Skeletal muscle satellite cell (primary cell): ENCODE results near the gene BCAS2.
"Not testable (repeated sequence)": the region's sequence is repeated elsewhere in the genome, so short reads cannot be mapped to it uniquely, and the experiment has no call there.

Experiments
- H3K27me3 ChIP-seq: 2 replicates; pipeline ENCODE4 v1.7.0; 2013; ENCODE audit warnings: low read length; ENCODE audit not compliant: control insufficient read depth, insufficient read depth
- H3K36me3 ChIP-seq: 2 replicates; pipeline ENCODE4 v1.7.0; 2013; ENCODE audit warnings: mild to moderate bottlenecking, control low read depth, low read length; ENCODE audit not compliant: insufficient read depth
- H3K4me1 ChIP-seq: 2 replicates; pipeline ENCODE4 v1.7.0; 2013; ENCODE audit warnings: low read length; ENCODE audit not compliant: control insufficient read depth, insufficient read depth
- H3K4me2 ChIP-seq: 2 replicates; pipeline ENCODE4 v1.7.0; 2013; ENCODE audit warnings: mild to moderate bottlenecking, low read length
- H3K4me3 ChIP-seq: 2 replicates; pipeline ENCODE4 v1.7.0; 2013; ENCODE audit warnings: low read length
- H3K9ac ChIP-seq: 2 replicates; pipeline ENCODE4 v1.7.0; 2013; ENCODE audit warnings: mild to moderate bottlenecking, low read depth, low read length, moderate library complexity
- H3K9me3 ChIP-seq: replicated peaks from 2 replicates; pipeline ENCODE4 v1.7.0; 2013; ENCODE audit warnings: mild to moderate bottlenecking, control low read depth, low read length

Gene BCAS2

DNA sequence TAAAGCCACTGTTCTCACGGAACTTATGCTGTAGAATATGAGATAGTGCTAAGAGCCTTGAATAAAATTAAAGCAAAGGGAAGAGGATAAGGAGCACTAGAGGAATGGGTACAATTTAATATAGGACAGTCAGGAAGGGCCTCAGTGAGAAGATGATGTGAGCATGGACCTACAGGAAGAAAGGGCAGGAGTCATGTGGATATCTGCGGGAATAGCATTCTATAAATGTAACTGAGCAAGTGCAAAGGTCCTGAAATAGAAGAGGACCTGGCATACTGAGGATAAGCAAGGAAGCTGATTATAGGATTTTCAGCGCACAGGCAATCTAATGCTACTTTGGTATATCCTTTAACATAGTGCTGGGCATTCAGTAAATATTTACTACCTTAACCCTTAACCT, 12.6 kb upstream of the BCAS2 start:
- H3K4me1 ChIP-seq: no peaks in the 10 kb centered on the region
- H3K36me3 ChIP-seq: no peaks in the 10 kb centered on the region
- H3K4me3 ChIP-seq: no peak overlapping the region
- H3K4me2 ChIP-seq: no peak overlapping the region
- H3K9ac ChIP-seq: no peak overlapping the region
- H3K9me3 ChIP-seq: no peaks in the 10 kb centered on the region
- H3K27me3 ChIP-seq: no peaks in the 10 kb centered on the region

DNA sequence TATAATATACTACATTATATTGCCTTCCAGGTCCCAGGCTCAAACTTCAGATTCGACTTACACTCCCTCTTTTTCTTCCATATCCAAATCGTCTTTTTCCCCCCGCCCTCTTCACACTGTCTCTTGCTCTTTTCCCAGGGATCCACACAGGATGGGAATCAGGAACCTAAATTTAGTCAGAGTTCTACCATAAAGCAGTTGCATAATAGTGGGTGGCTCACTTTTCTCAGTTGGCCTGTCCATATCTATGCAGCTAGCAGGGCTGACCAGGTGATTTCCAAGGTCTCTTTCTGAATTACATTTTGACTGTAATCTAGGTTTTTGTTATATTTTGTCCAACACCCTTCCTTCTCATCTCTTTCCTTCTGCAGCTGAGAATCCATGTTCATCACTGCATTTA, 7.7 kb upstream of the BCAS2 start:
- Histone ChIP-seq H3K36me3 (no peaks in the 10 kb centered on the region), H3K4me1 (no peaks in the 10 kb centered on the region)

DNA sequence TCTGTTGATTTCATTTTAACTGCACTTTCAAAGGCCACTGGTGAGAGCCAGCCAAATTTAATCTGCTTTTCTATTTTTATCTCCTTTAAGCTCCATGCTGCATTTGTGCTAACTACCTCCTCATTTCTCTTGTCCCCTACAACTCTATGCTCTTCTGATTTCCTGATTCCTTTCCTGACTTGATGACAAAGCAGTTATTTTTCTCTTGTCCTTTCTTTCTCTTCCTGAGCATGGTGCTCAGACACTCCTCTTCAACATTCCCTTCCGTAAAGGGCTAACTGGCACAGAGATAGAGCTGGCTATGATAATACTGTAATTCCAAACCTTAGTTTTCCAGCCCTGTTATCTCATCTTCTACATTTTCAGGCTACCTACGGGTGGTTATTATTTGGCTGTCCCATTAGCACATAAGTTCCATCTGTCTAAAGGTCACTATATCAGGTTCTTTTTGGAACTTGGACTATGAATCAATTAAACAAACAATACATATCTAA, 6.8 kb upstream of the BCAS2 start:
- Histone ChIP-seq H3K4me3 (no peak overlapping the region), H3K36me3 (no peaks in the 10 kb centered on the region), H3K9ac (no peak overlapping the region), H3K4me2 (no peak overlapping the region), H3K27me3 (no peaks in the 10 kb centered on the region), H3K9me3 (no peaks in the 10 kb centered on the region), H3K4me1 (no peaks in the 10 kb centered on the region)

More for the DNA sequence above, 7.7 kb upstream of the BCAS2 start:
- Histone ChIP-seq H3K27me3 (no peaks in the 10 kb centered on the region), H3K9me3 (no peaks in the 10 kb centered on the region), H3K9ac (no peak overlapping the region), H3K4me2 (no peak overlapping the region), H3K4me3 (no peak overlapping the region)

DNA sequence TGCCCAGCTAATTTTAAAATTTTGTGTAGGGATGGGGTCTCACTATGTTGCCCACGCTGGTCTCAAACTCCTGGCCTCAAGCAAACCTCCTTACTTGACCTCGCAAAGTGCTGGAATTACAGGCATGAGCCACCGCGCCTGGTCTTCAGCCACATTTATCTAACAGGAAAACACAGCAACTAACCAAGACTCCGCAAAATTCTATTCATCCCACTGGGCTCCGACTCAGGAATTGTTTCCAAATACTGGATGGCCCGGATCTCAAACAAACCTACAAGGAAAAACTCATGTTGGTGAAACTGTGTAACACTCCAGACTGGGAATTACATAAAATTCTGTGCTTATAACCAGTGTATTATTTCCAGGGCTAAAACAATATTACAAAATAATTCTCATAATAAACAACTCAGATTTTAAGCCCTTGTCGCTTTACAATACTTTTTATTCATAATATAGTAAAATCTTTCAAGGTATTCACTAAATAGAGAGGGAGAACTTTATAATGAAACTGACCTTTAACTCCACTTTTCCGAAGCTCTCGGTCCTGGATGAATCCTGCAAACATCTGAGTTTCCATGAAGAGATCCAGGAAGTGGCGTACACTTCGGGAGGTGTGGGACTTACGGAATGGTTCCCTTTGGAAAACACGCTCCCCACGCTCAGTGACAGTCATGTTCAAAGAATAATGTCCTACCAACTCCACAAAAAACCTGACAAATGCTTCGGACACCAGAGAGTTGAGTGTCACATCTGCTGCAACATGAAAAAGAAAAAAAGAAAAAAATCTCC, 6.0 kb upstream of the BCAS2 start:
- no peaks in the 10 kb centered on the region for H3K36me3 ChIP-seq
- H3K4me2 ChIP-seq: no peak overlapping the region
- H3K9me3 ChIP-seq: no peaks in the 10 kb centered on the region
- no peak overlapping the region for H3K9ac ChIP-seq
- no peaks in the 10 kb centered on the region for H3K27me3 ChIP-seq
- no peaks in the 10 kb centered on the region for H3K4me1 ChIP-seq
- H3K4me3 ChIP-seq: no peak overlapping the region

DNA sequence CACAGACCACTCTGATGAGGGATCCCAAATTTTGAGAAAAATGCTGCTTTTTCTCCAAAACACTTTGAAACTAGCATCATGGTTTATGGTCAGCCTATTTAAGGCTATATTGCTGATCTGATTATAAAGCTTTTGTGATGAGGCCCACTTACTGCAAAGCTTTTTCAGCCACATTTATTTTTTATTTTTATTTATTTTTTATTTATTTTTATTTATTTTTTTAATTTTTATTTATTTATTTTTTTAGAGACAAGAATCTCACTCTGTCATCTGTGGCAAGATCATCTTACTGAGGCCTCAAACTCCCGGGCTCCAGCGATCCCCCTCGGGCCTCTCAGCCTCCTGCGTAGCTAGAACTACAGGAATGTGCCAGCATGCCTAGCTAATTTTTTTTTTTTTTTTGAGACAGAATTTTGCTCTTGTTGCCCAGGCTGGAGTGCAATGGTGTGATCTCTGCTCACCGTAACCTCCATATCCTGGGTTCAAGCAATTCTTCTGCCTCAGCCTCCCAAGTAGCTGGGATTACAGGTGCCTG, 5.2 kb upstream of the BCAS2 start:
- Histone ChIP-seq H3K4me1 (peaks cover 6% of the 10 kb centered on the region), H3K4me3 (no peak overlapping the region), H3K4me2 (no peak overlapping the region), H3K36me3 (no peaks in the 10 kb centered on the region), H3K9me3 (no peaks in the 10 kb centered on the region), H3K27me3 (no peaks in the 10 kb centered on the region), H3K9ac (no peak overlapping the region)

DNA sequence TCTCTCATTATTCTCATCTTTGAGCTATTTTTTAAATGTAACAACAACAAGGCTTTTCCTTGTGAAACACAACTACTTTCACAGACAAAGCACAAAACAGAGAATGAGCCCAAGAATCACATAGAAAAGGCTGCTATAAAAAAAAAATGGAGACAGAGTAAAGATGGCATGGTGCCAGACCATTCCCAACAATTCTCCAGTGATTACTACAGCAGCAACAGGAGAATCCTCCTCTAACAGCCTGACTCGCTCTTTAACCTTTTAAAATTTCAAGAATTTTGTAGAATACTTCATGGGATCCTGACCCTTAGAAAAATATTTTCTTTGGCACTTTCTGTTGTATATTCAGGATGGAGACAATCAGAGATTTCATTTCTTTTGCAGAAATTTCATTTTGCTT, 3.8 kb upstream of the BCAS2 start:
- Histone ChIP-seq H3K4me2 (no peak overlapping the region), H3K4me1 (peaks cover 12% of the 10 kb centered on the region), H3K36me3 (no peaks in the 10 kb centered on the region), H3K9me3 (no peaks in the 10 kb centered on the region), H3K27me3 (no peaks in the 10 kb centered on the region), H3K4me3 (no peak overlapping the region), H3K9ac (no peak overlapping the region)

DNA sequence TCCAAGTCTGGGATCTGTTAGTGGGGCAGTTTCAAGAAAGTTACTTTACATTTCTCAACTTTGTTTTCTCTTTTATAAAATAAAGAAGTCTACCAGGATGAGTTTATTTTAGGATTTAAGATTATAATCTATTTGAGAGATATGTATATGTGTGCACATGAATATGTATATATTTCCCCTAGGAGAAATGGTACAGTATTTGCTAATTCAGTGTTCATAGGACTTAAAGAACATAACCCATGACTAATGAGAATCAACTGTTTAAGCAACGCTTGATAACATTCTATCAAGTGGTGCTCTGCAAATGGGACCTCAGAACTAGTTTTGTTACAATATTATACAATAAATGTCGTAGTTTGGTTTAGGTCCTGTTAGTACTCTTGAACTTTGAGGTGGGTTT, 7.0 kb downstream of the BCAS2 start:
- no peaks in the 10 kb centered on the region for H3K9me3 ChIP-seq
- no peaks in the 10 kb centered on the region for H3K27me3 ChIP-seq
- H3K4me3 ChIP-seq: no peak overlapping the region
- H3K4me2 ChIP-seq: no peak overlapping the region
- no peak overlapping the region for H3K9ac ChIP-seq
- no peaks in the 10 kb centered on the region for H3K4me1 ChIP-seq
- H3K36me3 ChIP-seq: peaks cover 53% of the 10 kb centered on the region

DNA sequence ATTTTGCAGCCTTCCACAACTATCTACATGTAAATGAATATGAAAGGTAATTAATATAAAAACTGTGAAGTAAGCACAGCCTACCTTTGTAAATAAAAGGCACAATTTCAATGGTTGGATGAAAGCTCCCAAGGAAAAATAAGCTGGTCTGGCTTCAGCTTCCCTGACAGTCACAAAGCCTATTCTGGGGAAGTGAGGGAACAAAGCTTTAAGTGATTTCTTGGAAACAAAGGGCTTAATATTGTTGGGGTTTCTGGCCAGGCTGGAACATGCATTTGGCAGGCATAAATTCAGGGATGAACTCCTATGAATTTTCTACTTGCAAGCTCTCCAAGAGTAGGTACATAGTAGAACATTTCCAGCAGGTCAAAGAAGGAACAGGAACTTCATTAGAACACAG, 17.3 kb downstream of the BCAS2 start:
- no peaks in the 10 kb centered on the region for H3K4me1 ChIP-seq
- H3K9me3 ChIP-seq: no peaks in the 10 kb centered on the region
- peaks cover 15% of the 10 kb centered on the region for H3K36me3 ChIP-seq
- no peaks in the 10 kb centered on the region for H3K27me3 ChIP-seq
- H3K4me2 ChIP-seq: no peak overlapping the region
- H3K9ac ChIP-seq: no peak overlapping the region
- H3K4me3 ChIP-seq: no peak overlapping the region

DNA sequence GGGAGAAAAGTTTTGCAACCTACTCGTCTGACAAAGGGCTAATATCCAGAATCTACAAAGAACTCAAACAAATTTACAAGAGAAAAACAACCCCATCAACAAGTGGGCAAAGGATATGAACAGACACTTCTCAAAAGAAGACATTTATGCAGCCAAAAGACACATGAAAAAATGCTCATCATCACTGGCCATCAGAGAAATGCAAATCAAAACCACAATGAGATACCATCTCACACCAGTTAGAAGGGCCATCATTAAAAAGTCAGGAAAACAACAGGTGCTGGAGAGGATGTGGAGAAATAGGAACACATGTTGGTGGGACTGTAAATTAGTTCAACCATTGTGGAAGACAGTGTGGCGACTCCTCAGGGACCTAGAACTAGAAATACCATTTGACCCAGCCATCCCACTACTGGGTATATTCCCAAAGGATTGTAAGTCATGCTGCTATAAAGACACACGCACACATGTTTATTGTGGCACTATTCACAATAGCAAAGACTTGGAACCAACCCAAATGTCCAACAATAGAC, 18.4 kb downstream of the BCAS2 start:
- not testable (repeated sequence) for H3K4me1 ChIP-seq, H3K4me2 ChIP-seq, H3K9ac ChIP-seq, H3K9me3 ChIP-seq, H3K4me3 ChIP-seq, H3K27me3 ChIP-seq
- H3K36me3 ChIP-seq: peaks cover 15% of the 10 kb centered on the region

DNA sequence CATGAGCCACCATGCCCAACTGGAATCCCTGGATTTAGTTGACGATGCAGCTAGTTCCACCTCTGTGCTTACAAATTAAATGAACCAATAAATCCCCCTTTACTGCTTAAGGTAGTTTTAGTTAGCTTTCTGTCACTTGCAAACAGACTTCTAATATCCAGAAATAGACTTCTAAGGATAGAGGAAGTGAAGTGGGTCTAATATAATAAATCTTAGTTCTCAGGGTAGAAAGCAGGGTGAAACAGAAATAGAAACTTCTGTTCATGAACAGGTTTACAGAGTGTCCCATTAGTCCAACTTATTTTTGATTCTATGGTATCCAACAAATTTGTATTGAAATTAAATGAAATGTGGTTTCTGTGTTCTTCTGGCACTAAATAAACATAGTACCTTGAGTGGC, 20.1 kb downstream of the BCAS2 start:
- Histone ChIP-seq H3K9me3 (no peaks in the 10 kb centered on the region), H3K36me3 (peaks cover 4% of the 10 kb centered on the region), H3K4me3 (no peak overlapping the region), H3K4me1 (no peaks in the 10 kb centered on the region), H3K9ac (no peak overlapping the region), H3K27me3 (no peaks in the 10 kb centered on the region), H3K4me2 (no peak overlapping the region)

DNA sequence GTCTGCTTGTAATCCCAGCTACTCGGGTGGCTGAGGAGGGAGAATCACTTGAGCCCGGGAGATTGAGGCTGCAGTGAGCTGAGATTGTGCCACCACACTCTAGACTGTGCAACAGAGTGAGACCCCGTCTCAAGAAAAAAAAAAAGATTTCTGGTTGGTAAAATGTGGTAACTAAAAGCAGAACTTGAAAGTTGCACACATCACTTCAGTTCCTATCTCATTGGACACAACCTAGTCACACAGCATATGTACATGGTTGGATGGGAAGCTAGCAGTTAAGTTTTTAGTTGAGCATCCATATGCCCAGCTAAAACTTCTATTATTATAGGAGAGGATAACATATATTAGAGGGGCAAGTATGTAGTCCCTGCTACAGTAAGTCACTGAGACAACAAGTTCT, 22.1 kb downstream of the BCAS2 start:
- no peaks in the 10 kb centered on the region for H3K9me3 ChIP-seq
- no peak overlapping the region for H3K4me2 ChIP-seq
- H3K4me1 ChIP-seq: no peaks in the 10 kb centered on the region
- H3K27me3 ChIP-seq: no peaks in the 10 kb centered on the region
- H3K9ac ChIP-seq: no peak overlapping the region
- no peaks in the 10 kb centered on the region for H3K36me3 ChIP-seq
- H3K4me3 ChIP-seq: no peak overlapping the region

DNA sequence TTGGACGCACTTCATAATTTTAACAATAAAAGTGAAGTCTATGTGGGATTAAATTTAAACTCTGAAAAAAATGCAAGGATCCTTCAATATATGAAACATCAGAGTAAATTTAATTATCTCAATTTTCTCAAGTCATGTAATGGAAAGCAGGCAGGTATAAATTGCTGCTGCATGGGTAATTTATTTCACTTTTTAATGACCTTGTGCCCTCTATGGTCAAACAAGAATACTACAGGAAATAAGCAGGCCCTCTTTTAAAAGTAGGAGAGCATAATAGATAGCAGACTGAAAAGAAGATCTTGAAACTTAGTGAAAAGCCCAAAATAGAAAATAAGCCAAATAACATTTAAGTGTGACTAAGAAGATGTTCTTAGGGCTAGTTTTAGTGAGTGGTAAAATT, 22.9 kb downstream of the BCAS2 start:
- Histone ChIP-seq H3K4me1 (no peaks in the 10 kb centered on the region), H3K4me3 (no peak overlapping the region), H3K9ac (no peak overlapping the region), H3K27me3 (no peaks in the 10 kb centered on the region), H3K4me2 (no peak overlapping the region), H3K36me3 (no peaks in the 10 kb centered on the region), H3K9me3 (no peaks in the 10 kb centered on the region)
